ENCODE results near the gene CARHSP1.

- TF ChIP-seq CTCF (conservative IDR thresholded peaks at IDR 0.05; ENCODE audit: low read length) (no peak), EZH2phosphoT487 (IDR thresholded peaks at IDR 0.05; ENCODE audit: borderline replicate concordance) (no peak)
These were observed 60.8 kb downstream of the CARHSP1 start for GRCh38 chr16:8808009-8808408.

Measured in Loucy (cell line).